ENCODE results near the gene CHN2. TPM values are rescaled to one million over a fixed set of nuclear protein-coding genes. Genes with fewer than 3 reads are reported as not detected.
"Not testable (repeated sequence)": the region's sequence is repeated elsewhere in the genome, so short reads cannot be mapped to it uniquely, and the experiment has no call there.

CHN2 gene
- total RNA-seq, 6 donors from 2014 or later: 6.2 to 13.7 (median 11.2) TPM

DNA sequence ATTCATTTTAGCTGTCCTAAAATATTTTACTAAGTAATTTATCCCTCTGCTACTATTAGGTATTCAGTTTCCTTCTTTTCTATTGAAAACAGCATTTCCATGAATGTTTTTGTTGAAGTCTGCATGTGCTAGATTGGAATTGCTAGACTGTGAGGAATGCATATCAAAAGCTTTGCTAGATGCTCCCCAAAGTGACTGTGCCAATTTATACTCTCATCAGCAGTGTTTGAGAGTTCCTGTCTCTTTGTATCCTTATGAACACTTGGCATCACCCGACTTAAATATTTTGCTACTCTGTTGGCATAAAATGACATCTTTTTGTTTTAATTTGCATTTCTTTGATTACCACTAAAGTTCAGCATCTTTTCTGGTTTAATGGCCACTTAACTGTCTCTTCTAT lies 324.0 kb downstream of the CHN2 start:
- TF ChIP-seq CTCF (IDR thresholded peaks at IDR 0.05): no peak
- TF ChIP-seq EP300 (IDR thresholded peaks at IDR 0.05): no peak
- no peak for TF ChIP-seq POLR2AphosphoS5 (IDR thresholded peaks at IDR 0.05)
- no peak for TF ChIP-seq POLR2A (IDR thresholded peaks at IDR 0.05)

GRCh38 chr7:29523728-29524127 lies 329.2 kb downstream of the CHN2 start:
- TF ChIP-seq EP300 (IDR thresholded peaks at IDR 0.05) (no peak), POLR2A (IDR thresholded peaks at IDR 0.05) (no peak), CTCF (IDR thresholded peaks at IDR 0.05) (no peak), POLR2AphosphoS5 (IDR thresholded peaks at IDR 0.05) (no peak)
- Histone ChIP-seq H3K27ac (no peak overlapping the region), H3K36me3 (no peaks in the 10 kb centered on the region), H3K4me3 (no peak overlapping the region), H3K4me1 (no peaks in the 10 kb centered on the region), H3K9me3 (no peaks in the 10 kb centered on the region), H3K27me3 (no peaks in the 10 kb centered on the region)
- 67 to 70% methylated on average over 2 of the region's 2 CpGs for WGBS, 2 donors
- DNase-seq: no peak
- ATAC-seq (ENCODE audit: low FRiP score in 2 of 2): no peak

More for the DNA sequence above, 324.0 kb downstream of the CHN2 start:
- Histone ChIP-seq H3K36me3 (no peaks in the 10 kb centered on the region), H3K27ac (no peak overlapping the region), H3K4me1 (no peaks in the 10 kb centered on the region), H3K9me3 (no peaks in the 10 kb centered on the region), H3K27me3 (no peaks in the 10 kb centered on the region), H3K4me3 (no peak overlapping the region)
- no peak for DNase-seq
- ATAC-seq (ENCODE audit: low FRiP score in 2 of 2): no peak
- 79 to 95% methylated on average over 1 of the region's 1 CpG for WGBS, 2 donors

GRCh38 chr7:29527505-29528108 lies 333.0 kb downstream of the CHN2 start:
- Histone ChIP-seq H3K9me3 (no peaks in the 10 kb centered on the region), H3K27ac (no peak overlapping the region), H3K4me3 (no peak overlapping the region), H3K36me3 (no peaks in the 10 kb centered on the region), H3K4me1 (no peaks in the 10 kb centered on the region), H3K27me3 (no peaks in the 10 kb centered on the region)
- no peak for TF ChIP-seq EP300 (IDR thresholded peaks at IDR 0.05)
- TF ChIP-seq POLR2AphosphoS5 (IDR thresholded peaks at IDR 0.05): no peak
- no peak for TF ChIP-seq POLR2A (IDR thresholded peaks at IDR 0.05)
- no peak for DNase-seq
- 71 to 81% methylated on average over 4 of the region's 4 CpGs for WGBS, 2 donors
- ATAC-seq (ENCODE audit: low FRiP score in 2 of 2): no peak

- not testable (repeated sequence) for H3K9me3 ChIP-seq; ATAC-seq (ENCODE audit: low FRiP score in 2 of 2); H3K27ac ChIP-seq; H3K36me3 ChIP-seq; H3K4me1 ChIP-seq; H3K4me3 ChIP-seq; H3K27me3 ChIP-seq
- WGBS, 2 donors: 63 to 67% methylated on average over 6 to 7 of the region's 7 CpGs
- DNase-seq: peak in 1 of 2 donors; percentile 31
Observed at GRCh38 chr7:29528526-29528925, 334.0 kb downstream of the CHN2 start.

Other genes starting within 250 kb of the CHN2 start
- gene TRIL, start 236.4 kb upstream of the CHN2 start, total RNA-seq: 10 to 100 TPM in 1 of 6 donors, 1 to 10 TPM in 5; 2.8 to 11.0 (median 5.6) TPM
- gene CPVL, start 48.2 kb upstream of the CHN2 start, total RNA-seq: 10 to 100 TPM in 5 of 6 donors, 1 to 10 TPM in 1; 4.6 to 47.4 (median 23.2) TPM

Data from upper lobe of left lung (tissue), 6 donors.